ENCODE measurements around the gene PHACTR3. TPM values are rescaled to one million over a fixed set of nuclear protein-coding genes. Genes with fewer than 3 reads are reported as not detected.

Gene PHACTR3
- total RNA-seq, 2 donors from 2014 or later: 0.86 to 24.2 TPM

- Histone ChIP-seq H3K4me3 (no peak overlapping the region), H3K36me3 (no peaks in the 10 kb centered on the region), H3K9me3 (no peaks in the 10 kb centered on the region), H3K27me3 (no peaks in the 10 kb centered on the region), H3K4me1 (no peaks in the 10 kb centered on the region), H3K27ac (no peak overlapping the region)
- TF ChIP-seq CTCF (IDR thresholded peaks at IDR 0.05): no peak
- no peak for DNase-seq (ENCODE audit: low spot score)
Observed at GRCh38 chr20:59729506-59729905, 125.2 kb downstream of the PHACTR3 start.

GRCh38 chr20:59730722-59731121 lies 126.4 kb downstream of the PHACTR3 start:
- Histone ChIP-seq H3K9me3 (no peaks in the 10 kb centered on the region), H3K4me1 (no peaks in the 10 kb centered on the region), H3K4me3 (no peak overlapping the region), H3K27me3 (no peaks in the 10 kb centered on the region), H3K36me3 (no peaks in the 10 kb centered on the region), H3K27ac (no peak overlapping the region)
- no peak for TF ChIP-seq CTCF (IDR thresholded peaks at IDR 0.05)
- DNase-seq (ENCODE audit: low spot score): no peak

- no peak for TF ChIP-seq CTCF (IDR thresholded peaks at IDR 0.05)
- H3K27ac ChIP-seq: no peak overlapping the region
- no peaks in the 10 kb centered on the region for H3K27me3 ChIP-seq
- no peak for DNase-seq (ENCODE audit: low spot score)
- H3K4me1 ChIP-seq: no peaks in the 10 kb centered on the region
- H3K4me3 ChIP-seq: no peak overlapping the region
- H3K9me3 ChIP-seq: no peaks in the 10 kb centered on the region
- H3K36me3 ChIP-seq: no peaks in the 10 kb centered on the region
Observed at GRCh38 chr20:59731376-59731775, 127.0 kb downstream of the PHACTR3 start.

- no peaks in the 10 kb centered on the region for H3K9me3 ChIP-seq
Observed at GRCh38 chr20:59733351-59733750, 129.0 kb downstream of the PHACTR3 start.

GRCh38 chr20:59735486-59735885 lies 131.1 kb downstream of the PHACTR3 start:
- Histone ChIP-seq H3K27me3 (no peaks in the 10 kb centered on the region), H3K27ac (no peak overlapping the region), H3K9me3 (no peaks in the 10 kb centered on the region), H3K4me3 (no peak overlapping the region), H3K4me1 (no peaks in the 10 kb centered on the region), H3K36me3 (no peaks in the 10 kb centered on the region)
- no peak for TF ChIP-seq CTCF (IDR thresholded peaks at IDR 0.05)
- no peak for DNase-seq (ENCODE audit: low spot score)

More at GRCh38 chr20:59733351-59733750, 129.0 kb downstream of the PHACTR3 start:
- no peak overlapping the region for H3K4me3 ChIP-seq
- no peaks in the 10 kb centered on the region for H3K27me3 ChIP-seq
- no peaks in the 10 kb centered on the region for H3K36me3 ChIP-seq
- H3K27ac ChIP-seq: no peak overlapping the region
- TF ChIP-seq CTCF (IDR thresholded peaks at IDR 0.05): no peak
- no peak for DNase-seq (ENCODE audit: low spot score)
- no peaks in the 10 kb centered on the region for H3K4me1 ChIP-seq

- Histone ChIP-seq H3K27ac (no peak overlapping the region), H3K9me3 (no peaks in the 10 kb centered on the region), H3K27me3 (no peaks in the 10 kb centered on the region), H3K4me1 (no peaks in the 10 kb centered on the region), H3K36me3 (no peaks in the 10 kb centered on the region), H3K4me3 (no peak overlapping the region)
- TF ChIP-seq CTCF (IDR thresholded peaks at IDR 0.05): no peak
- no peak for DNase-seq (ENCODE audit: low spot score)
Observed at GRCh38 chr20:59735917-59736316, 131.6 kb downstream of the PHACTR3 start.

All from right atrium auricular region (tissue), 2 donors.